SKM-1 treated with dmso at 0.1 percent for 144 hours (cell line): ENCODE measurements around the gene MUC20.
"Not testable (repeated sequence)": the region's sequence is repeated elsewhere in the genome, so short reads cannot be mapped to it uniquely, and the experiment has no call there.

ENCODE experiments used
- DNase-seq: peaks from one replicate; lab custom pipeline; 2025; ENCODE audit not compliant: unreplicated experiment; lab: John Stamatoyannopoulos, UW

The MUC20 gene

DNA sequence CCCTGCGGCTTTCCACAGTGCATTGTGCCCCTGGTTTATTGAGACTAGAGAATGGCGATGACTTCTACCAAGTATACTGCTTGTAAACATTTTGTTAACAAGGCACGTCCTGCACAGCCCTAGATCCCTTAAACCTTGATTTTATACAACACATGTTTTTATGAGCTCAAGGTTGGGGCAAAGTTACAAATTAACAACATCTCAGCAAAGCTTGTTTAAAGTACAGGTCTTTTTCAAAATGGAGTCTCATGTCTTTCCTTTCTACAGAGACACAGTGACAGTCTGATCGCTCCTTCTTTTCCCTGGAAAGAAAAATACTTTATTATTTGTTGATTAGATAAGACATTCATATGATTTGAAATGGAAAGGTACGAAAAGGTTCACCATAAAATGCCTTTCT lies 8.0 kb downstream of the MUC20 start:
- not testable (repeated sequence) for DNase-seq

DNA sequence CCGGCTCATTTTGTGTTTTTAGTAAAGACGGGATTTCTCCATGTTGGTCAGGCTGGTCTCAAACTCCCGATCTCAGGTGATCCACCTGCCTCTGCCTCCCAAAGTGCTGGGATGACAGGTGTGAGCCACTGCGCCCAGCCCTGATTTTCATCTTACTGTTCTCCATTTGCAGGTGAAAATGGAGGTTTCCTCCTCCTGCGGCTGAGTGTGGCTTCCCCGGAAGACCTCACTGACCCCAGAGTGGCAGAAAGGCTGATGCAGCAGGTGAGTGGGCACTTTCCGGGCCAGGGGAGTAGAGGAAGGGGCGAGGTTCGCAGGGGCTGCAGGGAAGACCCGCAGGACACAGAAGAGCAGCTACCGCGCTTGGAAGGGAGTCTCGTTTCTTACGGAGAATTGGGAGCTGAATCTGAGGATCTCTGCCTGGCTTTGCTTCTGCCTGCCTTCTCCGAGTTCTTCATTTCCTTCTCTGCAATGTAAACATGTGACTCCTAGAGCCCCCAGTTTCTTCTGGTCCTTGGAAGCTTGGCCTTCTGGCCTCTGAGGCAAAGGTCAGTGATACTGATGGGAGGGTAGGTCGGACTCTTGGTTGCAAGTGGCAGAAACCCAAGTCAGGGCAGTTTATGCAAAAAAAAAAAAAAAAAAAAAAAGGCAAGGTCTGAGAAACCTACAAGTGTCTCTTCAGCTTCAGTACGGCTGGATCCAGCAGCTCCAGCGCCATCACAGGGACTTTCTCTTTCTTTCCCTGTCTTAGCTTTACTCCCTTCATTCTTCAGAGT lies 8.9 kb downstream of the MUC20 start:
- no peak for DNase-seq

DNA sequence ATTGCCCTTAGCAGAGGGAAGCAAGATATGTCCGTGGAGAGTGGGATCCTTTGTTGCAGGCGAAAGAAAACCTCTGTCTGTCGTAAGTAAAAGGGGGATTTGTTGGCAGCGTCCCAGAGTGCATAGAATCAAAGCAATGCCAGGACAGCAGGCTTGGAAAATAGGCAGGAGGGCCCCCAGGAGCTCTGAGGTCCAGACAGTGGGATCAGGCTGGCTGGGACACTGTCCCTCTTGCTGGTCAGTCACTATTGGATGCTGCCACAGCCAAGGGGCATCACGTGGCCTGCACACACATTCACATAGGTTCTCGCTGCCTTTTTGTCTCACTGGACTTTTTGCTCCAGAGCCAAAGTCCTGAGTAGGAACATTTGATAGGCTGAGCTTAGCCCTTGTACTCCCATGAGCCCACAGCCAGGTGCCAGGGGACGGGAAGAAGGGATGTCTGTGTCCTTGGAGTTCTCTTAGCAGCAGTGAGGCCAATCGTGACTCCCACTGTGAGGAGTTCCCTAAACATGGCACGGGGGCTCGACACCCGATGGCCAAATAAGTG lies 10.7 kb downstream of the MUC20 start:
- DNase-seq = no peak

DNA sequence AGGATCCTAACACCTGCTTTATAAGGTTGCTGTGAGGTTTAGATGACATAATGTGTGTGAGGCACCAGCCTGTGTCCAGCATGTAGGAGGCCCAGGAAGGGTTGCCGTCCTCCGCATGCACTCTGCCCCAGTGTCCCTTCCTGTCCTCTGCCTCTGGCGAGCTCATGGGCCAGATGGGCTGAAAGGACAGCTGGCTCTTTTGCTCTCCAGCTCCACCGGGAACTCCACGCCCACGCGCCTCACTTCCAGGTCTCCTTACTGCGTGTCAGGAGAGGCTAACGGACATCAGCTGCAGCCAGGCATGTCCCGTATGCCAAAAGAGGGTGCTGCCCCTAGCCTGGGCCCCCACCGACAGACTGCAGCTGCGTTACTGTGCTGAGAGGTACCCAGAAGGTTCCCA lies 12.2 kb downstream of the MUC20 start:
- no peak for DNase-seq

DNA sequence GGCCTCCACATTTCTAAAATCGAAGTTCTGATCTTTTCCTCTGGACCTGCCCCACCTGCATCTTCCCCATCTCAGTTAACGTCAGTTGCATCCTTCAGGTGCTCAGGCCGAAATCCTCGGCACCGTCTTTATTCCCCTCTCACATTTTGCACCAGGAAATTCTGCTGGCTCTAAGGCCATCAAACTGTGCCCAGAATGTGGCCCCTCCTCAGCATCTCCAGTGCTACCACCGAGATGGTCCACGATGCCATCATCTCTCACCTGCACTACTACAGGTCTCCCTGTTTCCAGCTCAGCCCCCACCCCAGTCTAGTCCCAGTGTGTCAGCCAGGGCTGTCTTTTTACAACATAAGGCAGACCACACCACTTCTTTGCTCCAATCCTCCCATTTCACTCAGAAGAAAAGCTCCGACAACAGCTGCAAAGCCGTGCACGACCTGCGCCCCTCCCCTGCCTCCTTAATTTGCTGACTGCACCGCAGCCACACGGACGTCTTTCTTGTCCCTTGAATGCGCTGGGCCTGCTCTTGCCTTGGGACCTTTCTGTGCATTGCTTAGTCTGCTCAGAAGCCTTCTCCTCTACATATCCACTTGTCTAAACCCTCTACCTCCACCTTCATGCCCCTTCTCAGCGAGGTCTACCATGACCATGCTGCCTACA lies 14.4 kb downstream of the MUC20 start:
- DNase-seq = no peak

DNA sequence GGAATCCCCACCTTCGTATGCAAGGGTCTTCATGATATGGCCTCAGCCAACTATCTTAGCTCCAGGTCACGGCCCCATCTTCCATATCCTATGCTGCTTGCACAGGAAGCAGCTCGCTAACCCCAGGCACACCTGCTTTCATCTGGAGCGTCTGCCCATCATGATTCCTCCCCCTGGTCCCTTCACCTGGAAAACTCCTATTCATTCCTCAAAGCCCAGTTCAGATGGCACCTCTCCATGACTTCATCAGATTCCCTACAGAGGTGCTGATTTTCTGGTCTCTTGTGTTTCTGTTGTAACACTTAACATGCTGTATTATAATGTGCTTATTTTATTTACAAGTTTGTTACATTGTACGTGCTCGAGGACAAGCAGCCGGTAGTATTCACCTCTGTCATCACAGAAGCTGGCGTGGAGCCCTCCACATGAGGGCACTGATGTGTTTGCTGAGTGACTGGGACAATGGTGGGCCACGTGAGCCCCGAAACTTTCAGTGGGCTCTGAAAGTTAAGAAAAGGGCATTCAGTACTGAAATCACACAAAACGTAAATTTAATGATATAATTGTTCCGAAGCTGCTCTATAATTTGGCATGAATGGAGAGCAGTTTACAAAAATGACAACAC lies 16.2 kb downstream of the MUC20 start:
- no peak for DNase-seq

DNA sequence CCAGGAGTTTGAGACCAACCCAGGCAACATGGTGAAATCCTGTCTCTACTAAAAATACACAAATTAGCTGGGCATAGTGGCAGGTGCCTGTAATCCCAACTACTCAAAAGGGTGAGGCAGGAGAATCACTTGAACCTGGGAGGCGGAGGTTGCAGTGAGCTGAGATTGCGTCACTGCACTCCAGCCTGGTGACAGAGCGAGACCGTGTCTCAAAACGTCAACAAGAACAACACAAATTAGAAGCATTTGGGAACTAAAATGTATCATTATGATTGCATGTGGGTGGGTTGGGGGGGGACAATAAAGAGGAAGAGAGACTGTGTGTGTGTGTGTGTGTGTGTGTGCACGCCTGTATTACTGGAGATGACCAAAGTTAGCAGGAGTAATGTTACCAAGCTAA lies 17.0 kb downstream of the MUC20 start:
- DNase-seq = not testable (repeated sequence)

DNA sequence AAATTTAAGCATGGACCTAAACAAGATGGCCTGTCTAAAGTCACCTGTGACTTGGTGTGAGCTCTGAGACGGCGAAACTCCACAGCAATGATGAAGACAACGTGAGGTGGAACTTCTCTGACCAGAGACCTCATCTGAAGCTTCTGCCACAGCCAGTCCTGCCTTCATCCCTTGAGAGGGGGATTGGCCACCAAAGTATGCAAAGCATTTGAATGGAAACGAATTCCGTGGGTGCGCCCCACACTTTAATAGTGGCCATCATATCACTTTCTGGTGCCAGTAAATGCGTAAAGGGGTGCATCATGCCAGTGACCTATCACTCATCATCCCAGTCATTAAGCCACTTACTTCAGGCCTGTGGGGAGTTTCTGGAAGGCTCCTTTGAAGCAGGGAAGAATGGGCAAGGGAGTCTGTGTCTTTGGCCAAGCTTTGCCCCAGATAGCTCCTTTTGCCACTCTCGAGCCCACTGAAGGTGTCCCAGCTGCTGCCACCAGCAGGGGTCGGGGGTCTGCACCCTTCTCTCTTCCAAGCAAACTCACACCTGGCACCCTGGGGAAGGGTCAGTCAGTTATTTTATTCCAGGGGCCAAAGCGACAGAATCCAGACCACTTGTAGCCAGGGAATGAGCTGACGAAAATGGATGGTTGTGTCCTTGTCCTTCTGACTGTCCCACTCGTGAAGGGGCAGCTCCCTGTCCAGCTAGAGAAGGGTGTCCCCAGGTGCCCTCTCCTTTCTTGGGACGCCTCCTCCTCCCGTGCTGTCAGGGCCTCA lies 17.7 kb downstream of the MUC20 start:
- no peak for DNase-seq

DNA sequence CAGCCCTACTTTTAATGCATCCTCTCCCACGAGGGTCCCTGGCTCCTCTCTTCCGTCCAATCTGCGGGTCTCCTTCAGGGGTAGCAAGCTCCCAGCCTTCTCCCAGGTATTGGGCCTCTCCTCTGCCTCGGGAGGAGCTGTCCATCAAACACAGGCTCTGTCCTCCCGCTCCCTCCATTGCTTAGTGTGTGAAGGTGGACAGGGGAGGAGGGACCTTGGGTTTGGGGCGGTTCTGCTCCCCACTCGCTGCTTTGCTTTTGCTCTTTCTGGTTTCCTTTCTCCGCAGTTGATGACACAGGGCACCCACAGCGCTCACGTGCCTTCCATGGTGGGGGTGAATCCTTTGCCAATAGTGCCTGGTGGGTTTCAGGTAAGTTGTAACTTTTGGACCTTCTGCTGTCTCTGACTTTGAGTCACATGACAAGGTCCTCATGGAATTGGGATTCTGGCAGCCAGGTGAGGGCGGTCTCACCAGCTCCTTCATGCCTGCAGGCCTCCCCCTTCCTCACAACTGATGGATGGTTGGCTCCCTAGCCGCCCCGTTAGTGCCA lies 18.9 kb downstream of the MUC20 start:
- no peak for DNase-seq

DNA sequence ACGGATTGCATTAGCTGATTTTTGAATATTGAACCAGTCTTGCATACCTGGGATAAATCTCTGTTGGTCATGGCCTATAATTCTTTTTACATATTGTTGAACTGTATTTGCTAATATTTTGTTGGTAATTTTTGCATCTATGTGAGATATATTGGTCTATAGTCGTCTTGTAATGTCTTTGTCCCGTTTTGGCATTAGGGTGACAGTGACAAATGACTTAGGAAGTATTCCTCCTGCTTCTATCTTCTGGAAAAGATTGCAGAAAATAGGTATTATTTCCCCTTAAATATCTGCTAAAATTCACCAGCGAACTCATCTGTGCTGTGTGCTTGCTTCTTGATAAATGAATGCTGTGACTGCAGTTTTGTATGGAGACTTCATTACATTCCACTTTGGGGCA lies 23.7 kb downstream of the MUC20 start:
- DNase-seq = no peak

DNA sequence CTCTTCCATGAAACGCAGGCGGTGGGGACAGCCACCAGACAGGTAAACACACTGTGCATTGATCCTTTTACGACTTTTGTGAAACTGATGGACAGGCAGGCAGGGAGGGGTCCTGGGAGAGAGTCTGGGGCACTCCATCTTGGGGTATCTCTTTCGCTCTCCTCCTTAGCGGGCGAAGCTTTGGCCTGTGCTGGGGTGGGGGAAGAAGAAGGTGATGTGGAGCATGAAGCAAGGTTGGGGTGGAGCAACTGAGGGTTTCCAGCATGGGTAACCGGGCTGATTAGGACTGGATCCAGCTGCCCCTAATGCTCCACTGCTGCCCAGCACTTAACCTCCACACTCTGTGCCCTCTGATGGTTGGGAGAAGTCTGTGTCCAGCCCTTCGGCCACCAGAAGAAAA lies 25.6 kb downstream of the MUC20 start:
- no peak for DNase-seq

DNA sequence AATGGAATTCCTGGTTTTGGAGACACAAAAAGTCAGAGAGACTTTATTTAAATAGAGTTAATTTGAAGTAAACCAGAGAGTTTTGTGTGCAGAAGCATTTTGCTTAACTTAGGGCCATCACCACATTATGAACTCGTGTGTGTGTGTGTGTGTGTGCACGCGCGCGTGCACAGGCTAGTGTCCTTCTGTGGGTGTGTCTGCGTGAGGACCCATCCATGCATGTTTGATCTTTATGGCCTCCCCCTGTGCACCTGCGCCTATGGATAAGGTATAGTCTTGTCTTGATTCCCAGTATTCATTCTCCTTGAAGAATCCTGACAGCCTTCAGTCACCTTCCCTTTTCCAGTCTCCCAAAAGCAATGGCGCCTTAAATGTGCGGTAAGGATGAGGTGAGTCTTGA lies 26.0 kb downstream of the MUC20 start:
- DNase-seq = no peak

DNA sequence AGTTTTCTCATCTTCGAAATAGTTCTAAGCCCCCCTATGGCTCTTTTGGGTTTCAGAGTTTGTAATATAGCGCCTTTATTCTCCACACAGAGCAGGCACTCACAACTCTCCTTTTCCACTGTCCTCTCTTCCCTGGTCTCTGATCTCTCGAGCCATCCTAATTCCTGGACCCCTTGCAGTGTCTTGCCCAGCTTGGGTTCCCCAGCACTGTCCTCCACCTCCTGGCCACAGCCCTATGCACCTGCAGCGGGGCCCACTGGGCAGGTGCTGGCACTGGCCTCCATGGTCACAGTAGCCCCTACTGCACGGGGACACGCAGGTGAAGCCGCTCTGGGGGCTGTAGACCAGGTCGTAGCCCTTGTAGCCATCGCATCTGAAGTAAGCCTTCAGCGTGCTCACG lies 27.9 kb downstream of the MUC20 start:
- DNase-seq = no peak

DNA sequence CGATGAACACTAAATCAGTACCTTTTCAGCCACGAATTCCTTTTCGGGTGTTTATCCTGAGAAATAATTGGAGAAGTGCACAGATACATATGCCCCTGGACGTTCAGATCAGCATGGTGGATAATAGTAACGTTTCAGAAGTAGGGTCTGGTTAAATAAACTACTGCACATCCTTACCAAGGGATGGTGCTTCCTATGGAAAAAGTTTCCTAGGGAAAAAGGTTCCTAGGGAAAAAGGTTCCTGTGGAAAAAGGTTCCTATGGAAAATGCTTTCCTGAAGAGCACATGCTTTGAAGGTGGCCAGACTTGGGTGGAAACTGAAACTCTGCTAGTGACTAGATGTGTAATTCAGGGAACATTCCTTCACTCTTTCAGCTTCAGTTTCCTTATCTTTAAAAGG lies 28.3 kb downstream of the MUC20 start:
- DNase-seq = not testable (repeated sequence)

DNA sequence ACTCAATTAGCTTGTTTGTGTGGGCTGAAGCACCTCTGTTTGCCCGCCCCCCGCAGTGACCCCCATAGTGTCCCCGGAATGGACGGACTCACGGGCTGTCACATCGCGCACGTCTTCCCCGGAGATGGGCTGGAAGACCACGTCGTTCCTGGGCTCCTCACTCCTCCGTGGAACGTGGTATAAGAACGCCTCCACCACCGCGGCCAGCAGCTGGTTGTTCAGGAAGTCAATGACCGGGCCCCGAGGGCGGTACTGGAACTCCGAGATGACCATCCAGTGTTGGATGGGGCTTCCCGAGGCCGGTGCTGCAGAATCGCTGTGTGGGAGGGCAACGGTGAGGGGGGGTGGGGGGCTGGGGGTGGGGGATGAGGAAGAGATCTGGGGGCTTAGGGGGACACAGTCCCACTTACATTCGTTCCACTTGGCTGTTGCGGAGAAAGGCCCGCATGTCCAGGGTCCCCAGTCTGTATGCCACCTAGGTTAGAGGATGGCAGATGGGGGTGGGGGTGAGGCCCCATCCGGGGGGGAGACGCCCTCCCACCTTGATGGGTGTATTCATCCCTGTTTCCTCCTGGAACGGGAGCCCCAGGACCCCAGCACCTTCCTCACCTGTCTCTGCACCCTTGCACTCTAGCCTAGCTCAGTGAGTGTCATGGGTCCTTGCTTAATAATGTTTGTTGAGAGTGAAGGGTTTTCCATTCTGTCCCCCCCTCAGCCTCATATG lies 30.2 kb downstream of the MUC20 start:
- no peak for DNase-seq

DNA sequence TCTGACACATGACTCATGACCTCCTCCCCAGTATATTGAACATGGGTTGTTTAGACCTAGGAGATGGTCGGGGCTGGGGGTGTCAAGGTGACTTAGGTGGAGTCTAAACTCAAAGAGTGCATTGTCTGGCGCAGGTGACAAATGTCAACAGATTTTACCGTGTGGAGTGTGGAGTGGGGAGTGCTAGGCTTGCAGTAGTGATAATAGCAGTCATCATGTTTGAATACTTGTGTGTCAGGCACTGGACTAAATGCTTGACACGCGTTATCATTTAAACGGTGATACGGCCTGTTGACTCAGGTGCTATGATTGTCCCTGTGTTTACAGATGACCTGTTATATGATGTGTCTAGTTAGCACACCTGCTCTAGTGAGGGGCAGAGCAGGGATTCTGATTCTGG lies 30.8 kb downstream of the MUC20 start:
- no peak for DNase-seq

DNA sequence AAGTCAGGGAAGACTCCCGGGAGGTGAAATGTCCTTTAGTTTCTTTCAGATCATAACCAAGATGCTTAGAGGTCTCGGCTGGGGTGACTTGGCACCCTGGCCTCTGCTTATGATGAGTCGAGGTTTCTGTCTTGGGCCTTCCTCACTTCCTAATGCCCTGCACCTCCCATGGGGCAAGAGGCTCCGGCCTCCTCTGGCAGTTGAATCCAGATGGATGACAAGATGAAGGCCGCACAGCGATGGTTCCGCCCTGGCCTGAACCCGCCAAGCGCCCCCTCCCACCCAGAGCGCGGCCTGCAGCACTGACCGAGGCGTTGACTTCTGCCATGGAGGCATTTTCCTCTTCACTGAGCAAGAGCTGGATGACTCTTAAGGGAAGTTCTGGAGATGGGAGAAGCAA lies 31.3 kb downstream of the MUC20 start:
- DNase-seq = no peak

DNA sequence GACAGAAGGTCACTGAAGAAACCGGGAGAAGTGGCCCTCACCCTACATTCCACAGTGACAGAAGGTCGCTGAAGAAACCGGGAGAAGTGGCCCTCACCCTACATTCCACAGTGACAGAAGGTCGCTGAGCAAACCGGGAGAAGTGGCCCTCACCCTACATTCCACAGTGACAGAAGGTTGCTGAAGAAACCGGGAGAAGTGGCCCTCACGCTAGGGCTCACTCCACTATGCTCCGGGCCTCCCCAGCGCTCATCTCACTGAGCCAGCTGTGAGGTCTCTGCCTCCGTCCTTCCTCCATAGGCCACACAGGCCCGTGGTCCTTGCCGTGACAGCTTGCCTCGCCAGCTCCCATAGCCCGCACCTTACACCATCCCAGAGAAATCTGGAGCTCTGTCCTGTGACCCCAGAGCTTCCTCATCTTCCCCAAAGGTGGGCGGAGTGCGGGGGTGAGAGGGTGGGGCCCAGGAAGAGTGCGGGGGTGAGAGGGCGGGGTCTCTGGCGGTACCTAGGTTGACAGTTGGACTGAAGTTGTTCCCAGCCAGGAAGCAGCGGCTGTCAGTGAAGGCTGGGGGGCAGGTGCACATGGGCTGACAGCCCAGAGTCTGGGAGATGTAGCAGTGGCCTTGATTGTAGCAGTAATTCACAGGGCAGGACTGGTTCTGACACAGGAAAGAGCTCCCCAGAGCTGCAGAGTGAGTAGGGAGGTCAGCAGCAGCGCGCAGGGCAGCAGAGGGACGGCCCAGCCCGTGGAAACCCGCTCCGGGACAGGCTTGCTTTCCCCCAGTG lies 32.0 kb downstream of the MUC20 start:
- DNase-seq = no peak

DNA sequence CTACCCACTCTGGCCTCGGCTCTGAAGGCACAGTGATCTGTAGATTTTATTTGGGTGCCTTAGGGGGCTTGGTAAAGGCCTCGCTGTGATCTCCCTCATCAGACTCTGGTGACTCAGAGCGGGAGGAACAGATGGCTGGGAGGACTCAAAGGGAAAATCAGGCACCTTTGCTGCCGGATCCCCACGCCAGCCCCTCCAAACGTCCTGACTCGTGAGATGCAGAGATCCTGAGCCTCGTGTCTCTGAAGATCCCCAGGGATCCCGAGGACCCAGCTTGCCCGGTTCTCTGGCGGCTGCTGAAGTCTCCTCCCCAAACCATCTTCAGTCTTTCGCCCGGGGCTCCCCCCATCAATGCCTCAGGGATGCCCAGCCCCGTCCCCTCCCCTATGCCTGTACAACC lies 32.8 kb downstream of the MUC20 start:
- no peak for DNase-seq

DNA sequence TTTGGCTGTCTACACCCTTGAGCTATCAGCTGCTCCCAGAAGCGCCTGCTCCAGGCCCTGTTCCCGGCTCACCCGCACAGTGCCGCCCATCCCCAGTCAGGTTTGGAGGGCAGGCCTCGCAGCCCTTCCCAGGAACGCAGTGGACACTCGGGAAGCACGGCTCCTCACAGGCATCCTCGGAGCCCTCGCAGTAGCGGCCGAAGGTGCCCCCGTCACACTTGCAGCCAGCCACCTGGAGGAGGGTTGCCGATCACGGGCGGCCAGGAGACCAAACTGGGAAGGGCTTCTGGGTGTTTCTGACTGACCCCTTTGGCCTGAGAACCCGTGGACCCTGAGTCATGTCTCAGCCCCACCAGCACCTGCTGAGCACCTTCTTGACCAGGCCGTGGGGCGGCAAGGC lies 33.4 kb downstream of the MUC20 start:
- DNase-seq = no peak
